NB4 (cell line): ENCODE results near the gene POU2F2.

ENCODE experiments used
- POLR2A ChIP-seq: IDR thresholded peaks from 2 replicates; pipeline ENCODE4 v1.6.1; 2011; ENCODE audit warnings: mild to moderate bottlenecking; ENCODE audit not compliant: insufficient read length; ENCODE audit errors: extremely low read depth
- TF ChIP-seq, protein P1 (sequence below): IDR thresholded peaks from one replicate; pipeline ENCODE4 v1.5.1; 2012; ENCODE audit warnings: low read depth, low read length
- TF ChIP-seq, protein P2 (sequence below): IDR thresholded peaks from 2 replicates; pipeline ENCODE4 v1.6.1; 2011; ENCODE audit warnings: low read depth, low read length

DNA sequence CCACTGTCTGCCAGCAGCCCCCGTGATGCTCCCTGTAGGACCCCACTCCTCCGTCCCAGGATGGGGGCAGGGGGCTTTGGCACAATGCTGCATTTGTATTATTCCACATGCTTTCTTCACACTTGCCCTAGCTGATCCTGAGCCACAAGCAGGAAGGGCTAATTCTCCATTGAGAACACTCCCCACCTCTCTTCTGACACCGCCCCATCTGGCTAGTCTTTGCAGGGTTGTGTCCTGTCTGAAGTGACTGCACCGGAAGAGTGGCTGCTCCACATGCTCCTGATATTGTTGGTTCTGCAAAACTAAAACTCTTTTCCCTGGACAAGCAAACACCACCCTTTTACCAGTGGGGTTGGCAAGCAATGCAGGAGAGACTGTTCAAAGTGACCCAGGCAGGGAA lies 38.3 kb downstream of the POU2F2 start:
- TF ChIP-seq, protein P1, sequence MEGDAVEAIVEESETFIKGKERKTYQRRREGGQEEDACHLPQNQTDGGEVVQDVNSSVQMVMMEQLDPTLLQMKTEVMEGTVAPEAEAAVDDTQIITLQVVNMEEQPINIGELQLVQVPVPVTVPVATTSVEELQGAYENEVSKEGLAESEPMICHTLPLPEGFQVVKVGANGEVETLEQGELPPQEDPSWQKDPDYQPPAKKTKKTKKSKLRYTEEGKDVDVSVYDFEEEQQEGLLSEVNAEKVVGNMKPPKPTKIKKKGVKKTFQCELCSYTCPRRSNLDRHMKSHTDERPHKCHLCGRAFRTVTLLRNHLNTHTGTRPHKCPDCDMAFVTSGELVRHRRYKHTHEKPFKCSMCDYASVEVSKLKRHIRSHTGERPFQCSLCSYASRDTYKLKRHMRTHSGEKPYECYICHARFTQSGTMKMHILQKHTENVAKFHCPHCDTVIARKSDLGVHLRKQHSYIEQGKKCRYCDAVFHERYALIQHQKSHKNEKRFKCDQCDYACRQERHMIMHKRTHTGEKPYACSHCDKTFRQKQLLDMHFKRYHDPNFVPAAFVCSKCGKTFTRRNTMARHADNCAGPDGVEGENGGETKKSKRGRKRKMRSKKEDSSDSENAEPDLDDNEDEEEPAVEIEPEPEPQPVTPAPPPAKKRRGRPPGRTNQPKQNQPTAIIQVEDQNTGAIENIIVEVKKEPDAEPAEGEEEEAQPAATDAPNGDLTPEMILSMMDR = no peak
- no peak for TF ChIP-seq POLR2A
- TF ChIP-seq, protein P2, sequence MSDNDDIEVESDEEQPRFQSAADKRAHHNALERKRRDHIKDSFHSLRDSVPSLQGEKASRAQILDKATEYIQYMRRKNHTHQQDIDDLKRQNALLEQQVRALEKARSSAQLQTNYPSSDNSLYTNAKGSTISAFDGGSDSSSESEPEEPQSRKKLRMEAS = no peak
